Neural progenitor cell (in vitro differentiated cells): Measurements from ENCODE around the gene CRHR2. TPM values are rescaled to one million over a fixed set of nuclear protein-coding genes. Genes with fewer than 3 reads are reported as not detected.

Experiments used
- DNase-seq: peaks from one replicate; pipeline ENCODE4 v3.0.0-alpha.2; 2016; ENCODE audit warnings: low spot score
- H2AFZ ChIP-seq: fragments of 200-600 bp; sonication (generic); replicated peaks from 2 replicates; pipeline ENCODE4 v1.6.1; 2016; ENCODE audit warnings: antibody characterized with exemption
- H3F3A ChIP-seq: fragments of 200-600 bp; sonication (generic); 2 replicates; pipeline ENCODE4 v1.6.1; 2016; ENCODE audit warnings: antibody characterized with exemption, low read depth
- H3K27ac ChIP-seq: fragments of 200-600 bp; sonication (generic); 2 replicates; pipeline ENCODE4 v1.5.1; 2016; ENCODE audit warnings: mild to moderate bottlenecking
- H3K27me3 ChIP-seq: fragments of 200-600 bp; sonication (generic); 2 replicates; pipeline ENCODE4 v1.6.1; 2016; ENCODE audit warnings: mild to moderate bottlenecking, moderate library complexity
- H3K36me3 ChIP-seq: fragments of 200-600 bp; sonication (generic); 2 replicates; pipeline ENCODE4 v1.5.1; 2016
- H3K4me1 ChIP-seq: fragments of 200-600 bp; sonication (generic); 2 replicates; pipeline ENCODE4 v1.6.1; 2016; ENCODE audit warnings: mixed run types
- H3K4me2 ChIP-seq: fragments of 200-600 bp; sonication (generic); 2 replicates; pipeline ENCODE4 v1.6.1; 2016
- H3K4me3 ChIP-seq: fragments of 200-600 bp; sonication (generic); 2 replicates; pipeline ENCODE4 v1.5.1; 2016
- H3K79me2 ChIP-seq: fragments of 200-600 bp; sonication (generic); 2 replicates; pipeline ENCODE4 v1.6.1; 2016; ENCODE audit warnings: low read depth
- H3K9ac ChIP-seq: fragments of 200-600 bp; sonication (generic); 2 replicates; pipeline ENCODE4 v1.6.1; 2016
- H3K9me3 ChIP-seq: fragments of 200-600 bp; sonication (generic); 2 replicates; pipeline ENCODE4 v1.5.1; 2016; ENCODE audit warnings: low read depth
- H4K20me1 ChIP-seq: fragments of 200-600 bp; sonication (generic); 2 replicates; pipeline ENCODE4 v1.6.1; 2016; ENCODE audit warnings: low read depth
- H3K27ac Mint-ChIP-seq: 3 replicates; pipeline ENCODE4 v1.8.0; 2021; ENCODE audit warnings: mixed read lengths
- H3K27me3 Mint-ChIP-seq: 2 replicates; pipeline ENCODE4 v1.8.0; 2022; ENCODE audit warnings: low read depth, mild to moderate bottlenecking, inconsistent platforms, moderate library complexity, mixed read lengths; ENCODE audit not compliant: insufficient read depth
- H3K36me3 Mint-ChIP-seq: 3 replicates; pipeline ENCODE4 v1.8.0; 2021; ENCODE audit warnings: mixed read lengths
- H3K4me1 Mint-ChIP-seq: 3 replicates; pipeline ENCODE4 v1.8.0; 2021; ENCODE audit warnings: mixed read lengths
- H3K4me3 Mint-ChIP-seq: 3 replicates; pipeline ENCODE4 v1.8.0; 2021; ENCODE audit warnings: mild to moderate bottlenecking, moderate library complexity, mixed read lengths
- H3K9me3 Mint-ChIP-seq: 3 replicates; pipeline ENCODE4 v1.8.0; 2020; ENCODE audit warnings: mixed read lengths
- CTCF ChIP-seq: fragments of 200-600 bp; sonication (generic); IDR thresholded peaks from 2 replicates; pipeline ENCODE4 v1.5.1; 2017; ENCODE audit warnings: antibody characterized with exemption, mild to moderate bottlenecking
- EZH2 ChIP-seq: fragments of 200-600 bp; sonication (generic); IDR thresholded peaks from 2 replicates; pipeline ENCODE4 v1.6.1; 2017; ENCODE audit warnings: antibody characterized with exemption, mild to moderate bottlenecking, moderate library complexity
- EZH2phosphoT487 ChIP-seq: fragments of 200-600 bp; sonication (generic); IDR thresholded peaks from 2 replicates; pipeline ENCODE4 v1.6.1; 2017; ENCODE audit warnings: antibody characterized with exemption
- total RNA-seq: library from RNA; depleted of rRNA; stranded (reverse); fragments of >200 nt; gene quantifications from 2 replicates; pipeline ENCODE4 v1.2.3, GENCODE V29; 2015; ENCODE audit warnings: low replicate concordance

Gene CRHR2
- total RNA-seq, 1 donor from 2014 or later = not detected

DNA sequence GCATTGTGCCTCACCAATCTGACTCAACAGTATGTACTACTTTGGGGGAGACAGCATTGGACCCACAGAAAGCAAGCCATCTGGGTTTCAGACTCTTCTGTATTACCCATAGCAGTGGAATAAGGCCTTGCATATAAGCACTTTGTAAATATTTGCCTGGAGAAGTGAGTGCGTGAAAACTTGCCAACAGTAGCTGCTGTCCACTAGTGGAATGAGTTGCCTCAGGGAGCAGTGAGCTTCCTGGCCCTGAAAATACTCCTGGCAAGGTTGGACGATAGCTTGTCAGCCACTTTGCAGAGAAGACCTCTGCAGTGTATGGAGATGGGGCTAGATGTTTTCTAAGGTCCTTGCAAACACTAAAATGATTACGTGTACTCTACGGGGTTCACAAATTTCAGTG is 65.9 kb downstream of the CRHR2 start:
- no peaks in the 10 kb centered on the region for H3K4me1 Mint-ChIP-seq
- Histone ChIP-seq H3K4me2 (no peak overlapping the region), H3F3A (no peaks in the 10 kb centered on the region), H3K4me1 (no peaks in the 10 kb centered on the region), H2AFZ (no peak overlapping the region), H3K4me3 (no peak overlapping the region), H3K27me3 (no peaks in the 10 kb centered on the region), H4K20me1 (no peaks in the 10 kb centered on the region), H3K9me3 (no peaks in the 10 kb centered on the region), H3K36me3 (peaks cover 34% of the 10 kb centered on the region), H3K79me2 (peaks cover 12% of the 10 kb centered on the region), H3K9ac (no peak overlapping the region), H3K27ac (no peak overlapping the region)
- H3K4me3 Mint-ChIP-seq = no peak overlapping the region
- no peaks in the 10 kb centered on the region for H3K9me3 Mint-ChIP-seq
- no peak for DNase-seq
- no peaks in the 10 kb centered on the region for H3K27me3 Mint-ChIP-seq
- no peak overlapping the region for H3K27ac Mint-ChIP-seq
- TF ChIP-seq CTCF (no peak), EZH2phosphoT487 (no peak), EZH2 (no peak)
- H3K36me3 Mint-ChIP-seq = peaks cover 41% of the 10 kb centered on the region

- H3K27ac Mint-ChIP-seq = no peak overlapping the region
- peaks cover 12% of the 10 kb centered on the region for H3K79me2 ChIP-seq
- peaks cover 41% of the 10 kb centered on the region for H3K36me3 ChIP-seq
- no peak overlapping the region for H2AFZ ChIP-seq
- H3K36me3 Mint-ChIP-seq = peaks cover 47% of the 10 kb centered on the region
- no peak overlapping the region for H3K9ac ChIP-seq
- H3K4me3 ChIP-seq = no peak overlapping the region
- no peak overlapping the region for H3K4me3 Mint-ChIP-seq
- H3F3A ChIP-seq = no peaks in the 10 kb centered on the region
- H3K27me3 Mint-ChIP-seq = no peaks in the 10 kb centered on the region
- DNase-seq = no peak
- TF ChIP-seq EZH2phosphoT487 (no peak), EZH2 (no peak), CTCF (no peak)
- H3K9me3 Mint-ChIP-seq = no peaks in the 10 kb centered on the region
- H4K20me1 ChIP-seq = no peaks in the 10 kb centered on the region
- H3K27me3 ChIP-seq = no peaks in the 10 kb centered on the region
- no peaks in the 10 kb centered on the region for H3K4me1 ChIP-seq
- H3K9me3 ChIP-seq = no peaks in the 10 kb centered on the region
- H3K4me1 Mint-ChIP-seq = no peaks in the 10 kb centered on the region
- no peak overlapping the region for H3K27ac ChIP-seq
- H3K4me2 ChIP-seq = no peak overlapping the region
Measured at GRCh38 chr7:30613366-30614325, 68.6 kb downstream of the CRHR2 start.

DNA sequence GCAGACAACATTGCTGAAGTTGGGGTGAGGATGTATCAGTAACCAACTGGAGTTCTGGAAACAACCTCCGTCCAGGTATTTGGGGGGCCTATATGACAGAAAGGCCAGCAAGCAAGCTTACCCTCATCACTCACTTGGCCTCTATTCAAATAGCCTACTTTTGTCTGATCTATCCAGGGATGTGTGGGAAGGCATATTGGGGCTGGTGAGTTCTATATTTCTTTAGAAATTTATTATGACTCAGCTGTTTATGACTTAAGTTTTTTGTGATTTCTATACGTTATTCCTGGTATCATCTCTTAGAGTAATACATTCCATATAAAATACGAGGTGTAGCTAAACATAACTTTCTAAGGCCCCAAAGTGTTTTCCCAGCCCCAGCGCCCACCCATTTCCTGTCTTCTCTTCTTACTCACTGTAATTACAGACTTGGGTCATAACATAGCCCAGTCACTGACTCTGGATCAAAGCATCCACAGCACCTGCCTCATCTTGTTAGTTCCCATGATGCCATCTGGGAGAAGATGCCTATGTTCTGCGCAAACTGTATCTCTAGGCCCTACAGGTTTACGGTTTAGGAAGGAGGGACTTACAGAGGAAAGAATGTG is 69.5 kb downstream of the CRHR2 start:
- Mint-ChIP-seq H3K4me1 (no peaks in the 10 kb centered on the region), H3K36me3 (peaks cover 47% of the 10 kb centered on the region), H3K9me3 (no peaks in the 10 kb centered on the region), H3K27me3 (no peaks in the 10 kb centered on the region), H3K4me3 (no peak overlapping the region), H3K27ac (no peak overlapping the region)
- H3K27me3 ChIP-seq = no peaks in the 10 kb centered on the region
- no peaks in the 10 kb centered on the region for H3K4me1 ChIP-seq
- no peak overlapping the region for H3K9ac ChIP-seq
- H3K36me3 ChIP-seq = peaks cover 41% of the 10 kb centered on the region
- H3K9me3 ChIP-seq = no peaks in the 10 kb centered on the region
- no peak overlapping the region for H3K4me3 ChIP-seq
- H3K4me2 ChIP-seq = no peak overlapping the region
- H4K20me1 ChIP-seq = no peaks in the 10 kb centered on the region
- no peak for DNase-seq
- H2AFZ ChIP-seq = no peak overlapping the region
- H3K27ac ChIP-seq = no peak overlapping the region
- TF ChIP-seq CTCF (no peak), EZH2 (no peak), EZH2phosphoT487 (no peak)
- peaks cover 12% of the 10 kb centered on the region for H3K79me2 ChIP-seq
- no peaks in the 10 kb centered on the region for H3F3A ChIP-seq
